WTC11 (cell line): ENCODE data around the gene ZC3H4. TPM values are rescaled to one million over a fixed set of nuclear protein-coding genes. Genes with fewer than 3 reads are reported as not detected.

Experiments
- ATAC-seq: fragments of 200-7000 bp; cut with Tn5 transposase; 2 replicates; pipeline ENCODE4 v1.10.0; 2021; ENCODE audit warnings: mild to moderate bottlenecking, moderate library complexity
- CTCF ChIA-PET: fragments of 300-600 bp; sonication (Branson Sonifier 250); formaldehyde crosslinking; loops from one replicate; lab custom pipeline; 2021; ENCODE audit warnings: antibody characterized with exemption; lab: Charles Lee
- POLR2A ChIA-PET: fragments of 350-600 bp; sonication (Branson Sonifier 250); formaldehyde crosslinking; loops from one replicate; lab custom pipeline; 2021; ENCODE audit warnings: antibody characterized with exemption; lab: Charles Lee
- DNase-seq: peaks from one replicate; pipeline ENCODE4 v3.0.0; 2021; ENCODE audit warnings: low spot score
- H3K27ac Mint-ChIP-seq: 2 replicates; pipeline ENCODE4 v1.8.0; 2021; ENCODE audit warnings: mixed read lengths
- H3K27me3 Mint-ChIP-seq: 2 replicates; pipeline ENCODE4 v1.8.0; 2021; ENCODE audit warnings: low read depth, mild to moderate bottlenecking, moderate library complexity, mixed read lengths
- H3K36me3 Mint-ChIP-seq: 2 replicates; pipeline ENCODE4 v1.8.0; 2021; ENCODE audit warnings: mixed read lengths
- H3K4me1 Mint-ChIP-seq: 2 replicates; pipeline ENCODE4 v1.8.0; 2022; ENCODE audit warnings: mixed read lengths
- H3K4me3 Mint-ChIP-seq: 2 replicates; pipeline ENCODE4 v1.8.0; 2021; ENCODE audit warnings: mild to moderate bottlenecking, moderate library complexity, mixed read lengths
- H3K9me3 Mint-ChIP-seq: 2 replicates; pipeline ENCODE4 v1.8.0; 2021; ENCODE audit warnings: mixed read lengths
- ATF2 ChIP-seq: sonication (generic); formaldehyde crosslinking; IDR thresholded peaks from 2 replicates; pipeline ENCODE4 v1.8.1; 2022; ENCODE audit warnings: low read depth, missing genetic modification reagents, borderline replicate concordance
- CBFB ChIP-seq: sonication (generic); formaldehyde crosslinking; IDR thresholded peaks from 2 replicates; pipeline ENCODE4 v1.8.1; 2022; ENCODE audit warnings: mild to moderate bottlenecking, low read depth, missing genetic modification reagents
- CTCF ChIP-seq: fragments of 200-600 bp; IDR thresholded peaks from 2 replicates; pipeline ENCODE4 v1.8.0; 2022; ENCODE audit warnings: antibody characterized with exemption
- E2F5 ChIP-seq: sonication (generic); formaldehyde crosslinking; IDR thresholded peaks from 2 replicates; pipeline ENCODE4 v1.8.1; 2022; ENCODE audit warnings: mild to moderate bottlenecking, moderate library complexity, missing genetic modification reagents
- ESRRA ChIP-seq: sonication (generic); formaldehyde crosslinking; IDR thresholded peaks from 2 replicates; pipeline ENCODE4 v1.8.1; 2022; ENCODE audit warnings: mild to moderate bottlenecking, missing genetic modification reagents, borderline replicate concordance
- HMGA2 ChIP-seq: fragments of 250-450 bp; sonication (Bioruptor Pico); IDR thresholded peaks from 2 replicates; pipeline ENCODE4 v1.4.0; 2021; ENCODE audit warnings: mild to moderate bottlenecking, moderate library complexity
- HMGXB4 ChIP-seq: sonication (generic); formaldehyde crosslinking; IDR thresholded peaks from 2 replicates; pipeline ENCODE4 v1.8.1; 2023; ENCODE audit warnings: mild to moderate bottlenecking, moderate library complexity, missing genetic modification reagents
- IRF1 ChIP-seq: sonication (generic); formaldehyde crosslinking; IDR thresholded peaks from 2 replicates; pipeline ENCODE4 v1.8.0; 2023; ENCODE audit warnings: missing genetic modification reagents
- IRF2 ChIP-seq: sonication (generic); formaldehyde crosslinking; IDR thresholded peaks from 2 replicates; pipeline ENCODE4 v1.8.0; 2022; ENCODE audit warnings: low read depth, missing genetic modification reagents, borderline replicate concordance
- KAT7 ChIP-seq: sonication (generic); formaldehyde crosslinking; IDR thresholded peaks from 2 replicates; pipeline ENCODE4 v1.8.1; 2023; ENCODE audit warnings: missing genetic modification reagents, mild to moderate bottlenecking, borderline replicate concordance
- MLX ChIP-seq: sonication (generic); formaldehyde crosslinking; IDR thresholded peaks from 2 replicates; pipeline ENCODE4 v1.8.1; 2023; ENCODE audit warnings: mild to moderate bottlenecking, missing genetic modification reagents, moderate library complexity
- NFATC4 ChIP-seq: fragments of 250-450 bp; sonication (Bioruptor Pico); IDR thresholded peaks from 2 replicates; pipeline ENCODE4 v1.9.0; 2021; ENCODE audit warnings: mild to moderate bottlenecking
- NFYB ChIP-seq: sonication (generic); formaldehyde crosslinking; conservative IDR thresholded peaks from 2 replicates; pipeline ENCODE4 v1.8.0; 2022; ENCODE audit warnings: low read depth, missing genetic modification reagents
- NR3C1 ChIP-seq: sonication (generic); formaldehyde crosslinking; conservative IDR thresholded peaks from 2 replicates; pipeline ENCODE4 v1.8.1; 2023; ENCODE audit warnings: low read depth, mild to moderate bottlenecking, missing genetic modification reagents
- SMAD4 ChIP-seq: sonication (generic); formaldehyde crosslinking; IDR thresholded peaks from 2 replicates; pipeline ENCODE4 v1.8.0; 2022; ENCODE audit warnings: mild to moderate bottlenecking, missing genetic modification reagents
- STAT6 ChIP-seq: sonication (generic); formaldehyde crosslinking; conservative IDR thresholded peaks from 2 replicates; pipeline ENCODE4 v1.8.1; 2023; ENCODE audit warnings: mild to moderate bottlenecking, low read depth, missing genetic modification reagents, moderate library complexity
- ZNF396 ChIP-seq: fragments of 250-450 bp; sonication (Bioruptor Pico); IDR thresholded peaks from 2 replicates; pipeline ENCODE4 v1.8.0; 2021; ENCODE audit warnings: mild to moderate bottlenecking, moderate library complexity, borderline replicate concordance
- ZSCAN18 ChIP-seq: fragments of 250-450 bp; sonication (Bioruptor Pico); IDR thresholded peaks from 2 replicates; pipeline ENCODE4 v2.1.2; 2022; ENCODE audit warnings: mild to moderate bottlenecking, moderate library complexity
- total RNA-seq: library from RNA; stranded (reverse); gene quantifications from 3 replicates; pipeline ENCODE4 v1.2.3, GENCODE V29; 2021

The ZC3H4 gene
- total RNA-seq, 1 experiment from 2014 or later: 67.2 TPM

- peaks cover 34% of the 10 kb centered on the region for H3K4me1 Mint-ChIP-seq
- peaks cover 44% of the 10 kb centered on the region for H3K36me3 Mint-ChIP-seq
- TF ChIP-seq ZSCAN18 (CRISPR knock-in tag) (no peak), NFATC4 (no peak), ZNF396 (CRISPR knock-in tag) (no peak), ESRRA (CRISPR knock-in tag) (no peak), STAT6 (no peak), IRF2 (CRISPR knock-in tag) (no peak), IRF1 (CRISPR knock-in tag) (no peak), E2F5 (no peak), HMGXB4 (CRISPR knock-in tag) (no peak)
- H3K27me3 Mint-ChIP-seq: no peaks in the 10 kb centered on the region
- no peak for DNase-seq
- no peaks in the 10 kb centered on the region for H3K9me3 Mint-ChIP-seq
- ATAC-seq: no peak
- H3K27ac Mint-ChIP-seq: peak overlapping the region; percentile 45; the same call in 1 of the 2 replicates
- ChIA-PET POLR2A (no interaction called here), CTCF (interaction anchor here (1.1 kb wide), 1 partner anchor 14 kb away, joined by 6 read pairs; no protein-coding TSS in a partner anchor)
- no peak overlapping the region for H3K4me3 Mint-ChIP-seq
Observed at GRCh38 chr19:47093841-47094240, 19.7 kb downstream of the ZC3H4 start.

- no peaks in the 10 kb centered on the region for H3K9me3 Mint-ChIP-seq
- ChIA-PET POLR2A (no interaction called here), CTCF (interaction anchor here (1.0 to 1.1 kb wide), 2 partner anchors 14 to 117 kb away, joined by 6 read pairs; no protein-coding TSS in a partner anchor)
- no peak overlapping the region for H3K4me3 Mint-ChIP-seq
- H3K27me3 Mint-ChIP-seq: no peaks in the 10 kb centered on the region
- H3K27ac Mint-ChIP-seq: no peak overlapping the region
- ATAC-seq: no peak
- peaks cover 48% of the 10 kb centered on the region for H3K36me3 Mint-ChIP-seq
- H3K4me1 Mint-ChIP-seq: peaks cover 28% of the 10 kb centered on the region
- no peak for DNase-seq
- TF ChIP-seq NR3C1 (CRISPR knock-in tag) (no peak), E2F5 (no peak), KAT7 (no peak), MLX (CRISPR knock-in tag) (no peak), SMAD4 (no peak), NFATC4 (no peak), ZSCAN18 (CRISPR knock-in tag) (no peak), HMGA2 (CRISPR knock-in tag) (no peak), NFYB (CRISPR knock-in tag) (no peak), ATF2 (CRISPR knock-in tag) (no peak), CTCF (no peak), CBFB (CRISPR knock-in tag) (no peak)
Observed at GRCh38 chr19:47093254-47093653, 20.3 kb downstream of the ZC3H4 start.
